GM10248 (cell line): Measurements from ENCODE around the gene M1AP.

Experiments used
- CTCF ChIA-PET: fragments of 300-600 bp; sonication (Branson Sonifier 250); formaldehyde crosslinking; extraction: SDS; loops from one replicate; lab custom pipeline; 2021; ENCODE audit warnings: antibody characterized with exemption; lab: Yijun Ruan, JAX
- POLR2A ChIA-PET: fragments of 350-650 bp; sonication (Branson Sonifier 250); formaldehyde crosslinking; extraction: SDS; loops from one replicate; lab custom pipeline; 2020; ENCODE audit warnings: antibody characterized with exemption; lab: Yijun Ruan, JAX
- DNase-seq: peaks from one replicate; pipeline ENCODE4 v3.0.0; 2012; ENCODE audit errors: extremely low spot score
- CTCF ChIP-seq: IDR thresholded peaks from 2 replicates; pipeline ENCODE4 v1.5.1; 2012; ENCODE audit warnings: mild to moderate bottlenecking, low read depth; ENCODE audit errors: extremely low read depth, missing control alignments, control extremely low read depth

The M1AP gene

GRCh38 chr2:74513605-74514367 is 134.3 kb downstream of the M1AP start:
- ChIA-PET POLR2A (interaction anchor here (0.7 kb wide), 1 partner anchor 9 kb away, joined by 4 read pairs; no protein-coding TSS in a partner anchor), CTCF (interaction anchor here (1.1 to 3.9 kb wide), 3 partner anchors 16 to 72 kb away, joined by 3 to 10 read pairs (median 4); partner anchors contain the start of genes CCDC142 and TTC31)
- no peak for TF ChIP-seq CTCF
- peak; percentile 32 for DNase-seq

- ChIA-PET POLR2A (no interaction called here), CTCF (interaction anchor here (1.1 to 3.9 kb wide), 2 partner anchors 16 to 30 kb away, joined by 3 to 10 read pairs; partner anchors contain the start of genes CCDC142 and TTC31)
- TF ChIP-seq CTCF, result no peak
- no peak for DNase-seq
Observed at GRCh38 chr2:74512744-74513604, 135.2 kb downstream of the M1AP start.

- CTCF ChIA-PET, result interaction anchor here (3.9 kb wide), 1 partner anchor 28 kb away, joined by 10 read pairs; the partner anchor contains the start of genes CCDC142 and TTC31
- TF ChIP-seq CTCF, result no peak
- POLR2A ChIA-PET, result no interaction called here
- DNase-seq, result no peak
Observed at GRCh38 chr2:74511104-74511989, 136.8 kb downstream of the M1AP start.

DNA sequence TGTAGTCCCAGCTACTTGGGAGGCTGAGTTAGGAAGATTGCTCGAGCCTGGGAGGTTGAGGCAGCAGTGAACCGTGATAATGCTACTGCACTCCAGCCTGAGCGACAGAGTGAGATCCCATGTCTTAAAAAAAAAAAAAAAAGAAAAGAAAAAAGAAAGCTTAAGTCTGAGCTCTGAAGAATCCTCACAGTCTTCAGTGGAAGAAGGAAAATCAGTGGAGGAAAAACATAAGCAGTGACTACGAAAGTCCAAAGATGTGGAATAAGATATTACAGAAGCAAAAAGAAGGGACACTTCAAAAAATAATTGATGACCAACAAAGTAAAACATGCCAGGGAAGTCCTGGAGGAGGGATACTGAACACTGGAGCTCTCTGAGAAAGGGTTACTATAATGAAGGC is 137.9 kb downstream of the M1AP start:
- ChIA-PET POLR2A (interaction anchor here (0.5 to 0.6 kb wide), 2 partner anchors 351 to 573 kb away, joined by 3 to 6 read pairs; no protein-coding TSS in a partner anchor), CTCF (interaction anchor here (0.7 to 2.4 kb wide), 8 partner anchors 9 to 78 kb away, joined by 3 to 21 read pairs (median 6); partner anchors contain the start of genes AUP1, CCDC142, HTRA2 and MRPL53)
- no peak for DNase-seq
- no peak for TF ChIP-seq CTCF

DNA sequence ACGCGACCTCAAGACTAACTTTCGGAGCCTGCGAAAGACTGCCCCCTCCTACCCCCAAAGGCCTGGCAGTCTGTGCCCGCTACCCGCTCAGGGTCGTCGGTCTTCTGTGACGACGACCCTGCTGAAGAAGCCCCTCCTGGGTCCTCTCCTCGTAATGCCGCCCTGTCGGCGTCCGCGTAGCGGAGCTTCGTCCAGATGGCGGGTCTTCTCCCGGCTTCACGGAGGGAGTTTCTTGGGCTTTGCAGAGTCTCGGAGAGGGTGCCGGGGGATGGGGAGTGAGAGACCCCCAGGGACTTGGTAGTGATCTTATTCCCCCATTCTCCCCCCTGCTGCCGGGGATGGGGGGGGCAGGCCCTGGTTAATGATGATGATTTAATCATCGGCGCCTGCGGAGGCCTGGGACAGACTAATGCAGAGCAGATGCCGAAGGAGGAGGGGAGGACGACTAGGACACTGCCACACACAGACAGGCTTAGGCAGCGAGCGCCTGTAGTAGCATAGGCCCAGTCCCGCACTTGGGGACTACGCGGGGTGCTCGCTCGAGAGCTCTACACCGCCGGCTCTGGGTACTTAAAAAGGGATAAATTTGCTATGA is 140.1 kb downstream of the M1AP start:
- CTCF ChIA-PET, result interaction anchor here (1.1 to 2.4 kb wide), 7 partner anchors 22 to 81 kb away, joined by 3 to 21 read pairs (median 7); partner anchors contain the start of genes AUP1, CCDC142, HTRA2 and TTC31
- peak; percentile 45 for DNase-seq
- no peak for TF ChIP-seq CTCF

More for the DNA sequence above, 140.1 kb downstream of the M1AP start:
- POLR2A ChIA-PET, result interaction anchor here (1.3 kb wide), 1 partner anchor 21 kb away, joined by 5 read pairs; the partner anchor contains the start of genes AUP1 and HTRA2
